GM23338 (cell line): ENCODE results near the gene PPP1CB. TPM values are rescaled to one million over a fixed set of nuclear protein-coding genes. Genes with fewer than 3 reads are reported as not detected.
"Not testable (repeated sequence)": the region's sequence is repeated elsewhere in the genome, so short reads cannot be mapped to it uniquely, and the experiment has no call there.

Source experiments
- ATAC-seq: fragments of 200-7000 bp; cut with Tn5 transposase; 3 replicates; pipeline ENCODE4 v1.9.1; 2020
- DNase-seq: peaks from one replicate; pipeline ENCODE4 v3.0.0-alpha.2; 2015; ENCODE audit warnings: low spot score
- H2AFZ ChIP-seq: fragments of 200-600 bp; sonication (generic); 2 replicates; pipeline ENCODE4 v1.8.0; 2016; ENCODE audit warnings: antibody characterized with exemption, mild to moderate bottlenecking, moderate library complexity
- H3F3A ChIP-seq: fragments of 200-600 bp; sonication (generic); replicated peaks from 2 replicates; pipeline ENCODE4 v1.8.0; 2017; ENCODE audit warnings: antibody characterized with exemption, mixed run types, low read depth
- H3K27ac ChIP-seq: fragments of 200-600 bp; sonication (generic); 2 replicates; pipeline ENCODE4 v1.6.1; 2016; ENCODE audit warnings: low read depth
- H3K27me3 ChIP-seq: fragments of 200-600 bp; sonication (generic); 2 replicates; pipeline ENCODE4 v1.8.0; 2016; ENCODE audit warnings: mild to moderate bottlenecking, mixed run types, moderate library complexity; ENCODE audit not compliant: insufficient read depth
- H3K36me3 ChIP-seq: fragments of 200-600 bp; sonication (generic); 2 replicates; pipeline ENCODE4 v1.8.0; 2016; ENCODE audit warnings: mild to moderate bottlenecking; ENCODE audit not compliant: insufficient read depth
- H3K4me1 ChIP-seq: fragments of 200-600 bp; sonication (generic); 2 replicates; pipeline ENCODE4 v1.8.0; 2016; ENCODE audit warnings: mild to moderate bottlenecking, moderate library complexity; ENCODE audit not compliant: insufficient read depth
- H3K4me2 ChIP-seq: fragments of 200-600 bp; sonication (generic); 2 replicates; pipeline ENCODE4 v1.7.1; 2017; ENCODE audit warnings: mixed run types
- H3K4me3 ChIP-seq: fragments of 200-600 bp; sonication (generic); 2 replicates; pipeline ENCODE4 v1.6.1; 2016; ENCODE audit warnings: mixed run types
- H3K79me2 ChIP-seq: fragments of 200-600 bp; sonication (generic); replicated peaks from 2 replicates; pipeline ENCODE4 v1.8.0; 2017; ENCODE audit warnings: mild to moderate bottlenecking; ENCODE audit not compliant: insufficient read depth
- H3K9me2 ChIP-seq: fragments of 200-600 bp; sonication (generic); 2 replicates; pipeline ENCODE4 v1.8.0; 2017; ENCODE audit not compliant: insufficient read depth
- H4K20me1 ChIP-seq: fragments of 200-600 bp; sonication (generic); replicated peaks from 2 replicates; pipeline ENCODE4 v1.8.0; 2017; ENCODE audit warnings: mild to moderate bottlenecking; ENCODE audit not compliant: insufficient read depth
- H3K27ac Mint-ChIP-seq: 2 replicates; pipeline ENCODE4 v1.8.0; 2020; ENCODE audit warnings: inconsistent platforms, mild to moderate bottlenecking, moderate library complexity, mixed read lengths
- H3K27me3 Mint-ChIP-seq: 3 replicates; pipeline ENCODE4 v1.8.0; 2022; ENCODE audit warnings: low read depth, mild to moderate bottlenecking, moderate library complexity, mixed read lengths, inconsistent platforms; ENCODE audit not compliant: insufficient read depth, poor library complexity
- H3K36me3 Mint-ChIP-seq: 3 replicates; pipeline ENCODE4 v1.8.0; 2021; ENCODE audit warnings: low read depth, mild to moderate bottlenecking, inconsistent platforms, moderate library complexity, mixed read lengths
- H3K4me1 Mint-ChIP-seq: 3 replicates; pipeline ENCODE4 v1.8.0; 2020; ENCODE audit warnings: mild to moderate bottlenecking, inconsistent platforms, mixed read lengths
- H3K4me3 Mint-ChIP-seq: 3 replicates; pipeline ENCODE4 v1.8.0; 2021; ENCODE audit warnings: moderate library complexity, mild to moderate bottlenecking, inconsistent platforms, mixed read lengths
- H3K9me3 Mint-ChIP-seq: 3 replicates; pipeline ENCODE4 v1.8.0; 2020; ENCODE audit warnings: moderate library complexity, mild to moderate bottlenecking, inconsistent platforms, mixed read lengths
- CREB1 ChIP-seq: fragments of 250-450 bp; sonication (Bioruptor Pico); IDR thresholded peaks from 2 replicates; pipeline ENCODE4 v1.5.0; 2020; ENCODE audit warnings: low read depth, mild to moderate bottlenecking, moderate library complexity
- CTCF ChIP-seq, 2 experiments: fragments of 200-600 bp in 1 of 2; sonication (generic) in 1 of 2; conservative IDR thresholded peaks; 2 replicates each; pipeline versions ENCODE4 v1.5.1 to v1.6.1; 2016 to 2017; ENCODE audit warnings: antibody characterized with exemption in 2 of 2, low read depth in 2 of 2, mild to moderate bottlenecking in 2 of 2, moderate library complexity in 1 of 2
- ETS1 ChIP-seq: IDR thresholded peaks from 2 replicates; pipeline ENCODE4 v1.6.1; 2016; ENCODE audit warnings: antibody characterized with exemption
- EZH2 ChIP-seq: fragments of 200-600 bp; sonication (generic); IDR thresholded peaks from one replicate; pipeline ENCODE4 v1.8.0; 2017; ENCODE audit warnings: antibody characterized with exemption, mild to moderate bottlenecking, low read depth; ENCODE audit not compliant: unreplicated experiment
- EZH2phosphoT487 ChIP-seq: fragments of 200-600 bp; sonication (generic); IDR thresholded peaks from one replicate; pipeline ENCODE4 v1.8.1; 2018; ENCODE audit warnings: antibody characterized with exemption; ENCODE audit not compliant: unreplicated experiment
- JUNB ChIP-seq: IDR thresholded peaks from one replicate; pipeline ENCODE4 v1.6.1; 2016; ENCODE audit warnings: antibody characterized with exemption; ENCODE audit not compliant: unreplicated experiment
- NANOG ChIP-seq: IDR thresholded peaks from 2 replicates; pipeline ENCODE4 v1.6.1; 2016; ENCODE audit warnings: antibody characterized with exemption, borderline replicate concordance
- POLR2AphosphoS5 ChIP-seq: IDR thresholded peaks from 2 replicates; pipeline ENCODE4 v1.6.1; 2016; ENCODE audit warnings: antibody characterized with exemption, low read depth
- REST ChIP-seq: IDR thresholded peaks from one replicate; pipeline ENCODE4 v1.6.1; 2018; ENCODE audit warnings: antibody characterized with exemption; ENCODE audit not compliant: unreplicated experiment
- STAT1 ChIP-seq: IDR thresholded peaks from one replicate; pipeline ENCODE4 v1.6.1; 2016; ENCODE audit warnings: antibody characterized with exemption; ENCODE audit not compliant: unreplicated experiment
- ZNF114 ChIP-seq: fragments of 250-450 bp; sonication (Bioruptor Pico); IDR thresholded peaks from 2 replicates; pipeline ENCODE4 v1.5.0; 2020; ENCODE audit warnings: mild to moderate bottlenecking, moderate library complexity
- ZNF331 ChIP-seq: fragments of 250-450 bp; sonication (Bioruptor Pico); IDR thresholded peaks from 2 replicates; pipeline ENCODE4 v1.5.0; 2020; ENCODE audit warnings: low read depth, mild to moderate bottlenecking, moderate library complexity
- polyA plus RNA-seq: library from polyadenylated mRNA; unstranded; fragments of >200 nt; fragmentation: Nextera tagmentation; extraction: Ambion mirVana; gene quantifications from 2 replicates; pipeline ENCODE4 v1.2.1, GENCODE V29; 2016
- total RNA-seq: library from RNA; depleted of rRNA; stranded (reverse); fragments of >200 nt; shearing (Covaris generic); gene quantifications from 2 replicates; pipeline ENCODE4 v1.2.3, GENCODE V29; 2014

Gene PPP1CB
- total and polyA plus RNA-seq, 2 experiments from 2014 or later, result 103 to 118 TPM

GRCh38 chr2:28784570-28784969, 32.9 kb downstream of the PPP1CB start:
- H3K4me1 Mint-ChIP-seq, H3K27me3 ChIP-seq, H3K27me3 Mint-ChIP-seq, H3K4me1 ChIP-seq, H3F3A ChIP-seq, H3K9me3 Mint-ChIP-seq, H2AFZ ChIP-seq, H3K27ac Mint-ChIP-seq, H3K4me3 Mint-ChIP-seq, H3K4me2 ChIP-seq, H3K79me2 ChIP-seq, H3K9me2 ChIP-seq, ATAC-seq, H4K20me1 ChIP-seq, DNase-seq, H3K4me3 ChIP-seq, H3K27ac ChIP-seq: not testable (repeated sequence)
- H3K36me3 Mint-ChIP-seq, result peaks cover 69% of the 10 kb centered on the region
- H3K36me3 ChIP-seq, result peaks cover 51% of the 10 kb centered on the region

GRCh38 chr2:28796620-28797019, 45.0 kb downstream of the PPP1CB start:
- Histone ChIP-seq H3F3A (no peaks in the 10 kb centered on the region), H3K36me3 (peaks cover 17% of the 10 kb centered on the region), H3K4me3 (no peak overlapping the region), H3K9me2 (no peaks in the 10 kb centered on the region; the same call in 1 of the 2 replicates), H3K4me2 (no peak overlapping the region), H3K27me3 (no peaks in the 10 kb centered on the region), H3K79me2 (peaks cover 44% of the 10 kb centered on the region), H4K20me1 (peaks cover 22% of the 10 kb centered on the region; the same call in 1 of the 2 replicates), H3K4me1 (peaks cover 8% of the 10 kb centered on the region; the same call in 1 of the 2 replicates), H2AFZ (no peak overlapping the region), H3K27ac (no peak overlapping the region)
- no peaks in the 10 kb centered on the region for H3K4me1 Mint-ChIP-seq
- H3K27ac Mint-ChIP-seq, result peak overlapping the region; percentile 38; the same call in 1 of the 2 replicates
- no peak overlapping the region for H3K4me3 Mint-ChIP-seq
- no peaks in the 10 kb centered on the region for H3K9me3 Mint-ChIP-seq
- H3K27me3 Mint-ChIP-seq, result no peaks in the 10 kb centered on the region
- H3K36me3 Mint-ChIP-seq, result peaks cover 55% of the 10 kb centered on the region
- ATAC-seq, result no peak
- DNase-seq, result no peak
- TF ChIP-seq NANOG (no peak), EZH2 (no peak), POLR2AphosphoS5 (no peak), CTCF (conservative IDR thresholded peaks at IDR 0.05; ENCODE audit: low read depth in 2 of 2) (no peak), ZNF331 (CRISPR knock-in tag) (no peak), REST (no peak), EZH2phosphoT487 (no peak), ZNF114 (CRISPR knock-in tag) (no peak), STAT1 (no peak), JUNB (no peak), CREB1 (CRISPR knock-in tag) (no peak), ETS1 (no peak)
